ENCODE results near the gene APC2. TPM values are rescaled to one million over a fixed set of nuclear protein-coding genes. Genes with fewer than 3 reads are reported as not detected.
A peak's percentile ranks its signal among the peaks of the same experiment; 100 is the strongest.

The APC2 gene
- total RNA-seq, 1 experiment from 2014 or later, result 0.68 TPM

DNA sequence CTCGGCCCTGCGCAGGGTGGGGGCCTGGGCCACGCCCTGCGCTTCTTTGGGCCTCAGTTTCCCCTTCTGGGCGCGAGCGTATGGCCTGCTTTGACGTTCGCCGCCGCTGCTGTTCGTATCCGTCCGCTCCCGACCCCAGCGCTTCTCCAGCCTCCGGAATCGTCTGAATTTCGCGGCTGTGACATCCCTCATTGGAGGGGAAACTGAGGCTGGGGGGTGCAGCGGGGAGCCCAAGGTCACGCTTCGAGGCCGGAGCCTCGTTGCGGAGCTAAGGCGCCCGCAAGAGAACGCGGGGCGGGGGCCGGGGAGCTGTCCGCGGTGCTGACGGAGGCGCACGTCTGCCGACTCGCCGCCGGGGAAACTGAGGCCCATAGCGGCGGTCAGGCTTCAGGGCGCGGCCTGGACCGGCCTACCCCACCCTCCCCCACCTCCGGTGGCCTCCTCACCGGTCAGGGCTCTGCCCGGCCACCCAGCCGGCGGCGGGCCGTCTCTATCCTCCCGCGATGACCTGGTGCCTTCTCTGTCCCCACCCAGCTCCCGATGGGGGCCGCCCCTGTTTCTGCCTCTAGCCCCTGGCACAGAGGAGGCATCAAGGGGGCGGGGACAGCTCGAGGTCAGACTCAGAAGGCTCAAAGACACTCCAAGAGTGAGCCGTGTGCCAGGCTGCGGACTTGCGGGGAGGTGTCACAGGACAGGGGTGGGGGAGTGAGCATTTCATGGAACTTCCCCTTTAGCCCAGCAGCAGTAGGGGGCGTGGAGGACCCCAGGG, 3.0 kb upstream of the APC2 start:
- H4K5ac ChIP-seq (ENCODE audit: insufficient read length, low read depth, low read length), result no peak overlapping the region
- H3K4me1 ChIP-seq (ENCODE audit: insufficient read depth, low read length), result no peaks in the 10 kb centered on the region
- no peak overlapping the region for H2AK5ac ChIP-seq (ENCODE audit: insufficient read length, low read length)
- no peaks in the 10 kb centered on the region for H3K79me2 ChIP-seq (ENCODE audit: insufficient read depth, low read length)
- H3K18ac ChIP-seq (ENCODE audit: insufficient read length, low read depth, low read length), result no peak overlapping the region
- H3K27me3 ChIP-seq (ENCODE audit: insufficient read depth, low read length), result peaks cover 24% of the 10 kb centered on the region; the same call in 1 of the 2 replicates
- H3K23me2 ChIP-seq (ENCODE audit: insufficient read length, low read depth, low read length, poor library complexity, severe bottlenecking), result peaks cover 7% of the 10 kb centered on the region
- no peak overlapping the region for H4K91ac ChIP-seq (ENCODE audit: insufficient read length, low read depth, low read length)
- Mint-ChIP-seq H3K27ac (no peak overlapping the region), H3K4me1 (peaks cover 10 to 31% of the 10 kb centered on the region in 2 experiments), H3K9me3 (no peaks in the 10 kb centered on the region; a peak in 1 of 5 replicates), H3K4me3 (peak overlapping the region; percentile 36 to 78), H3K27me3 (ENCODE audit: low read depth) (peaks cover 68% of the 10 kb centered on the region), H3K36me3 (ENCODE audit: insufficient read depth in 1 of 3, low read depth in 3 of 3) (peaks cover 3 to 14% (median 10%) of the 10 kb centered on the region in 3 experiments; a peak in 6 of 7 replicates)
- H3K4me2 ChIP-seq (ENCODE audit: insufficient read depth, insufficient read length, low read length), result peak overlapping the region; percentile 7
- no peak overlapping the region for H2BK12ac ChIP-seq (ENCODE audit: insufficient read length, low read depth, low read length)
- no peak overlapping the region for H2BK120ac ChIP-seq (ENCODE audit: low read depth, low read length, poor library complexity, severe bottlenecking)
- no CpG with 5 or more reads among the region's 63 CpGs for WGBS (ENCODE audit: extremely low coverage, insufficient read length, low lambda C conversion rate)
- no peak overlapping the region for H3T11ph ChIP-seq (ENCODE audit: low read length)
- no peaks in the 10 kb centered on the region for H3K79me1 ChIP-seq (ENCODE audit: insufficient read depth, low read depth, low read length, poor library complexity, severe bottlenecking)
- H2BK15ac ChIP-seq (ENCODE audit: low read depth, low read length), result no peak overlapping the region
- H3K9me3 ChIP-seq (ENCODE audit: control insufficient read depth, low read depth, low read length), result no peaks in the 10 kb centered on the region
- no peak overlapping the region for H2AFZ ChIP-seq (ENCODE audit: low read length)
- peak; percentile 57 for DNase-seq
- no peak overlapping the region for H3K4ac ChIP-seq (ENCODE audit: low read depth, low read length)
- H4K20me1 ChIP-seq (ENCODE audit: control insufficient read depth, insufficient read depth, insufficient read length), result no peaks in the 10 kb centered on the region
- H2BK5ac ChIP-seq (ENCODE audit: insufficient read length, low read length), result no peak overlapping the region
- H3K9ac ChIP-seq (ENCODE audit: extremely low read depth, insufficient read length, low read length), result no peak overlapping the region
- H3K27ac ChIP-seq (ENCODE audit: insufficient read length, low read depth, low read length), result no peak overlapping the region
- H2BK20ac ChIP-seq (ENCODE audit: low read depth, low read length, poor library complexity, severe bottlenecking), result no peak overlapping the region
- no peak overlapping the region for H3K23ac ChIP-seq (ENCODE audit: insufficient read length, low read depth, low read length)
- no peak overlapping the region for H3K14ac ChIP-seq (ENCODE audit: insufficient read depth, low read length)
- H4K8ac ChIP-seq (replicated peaks; ENCODE audit: insufficient read length, low read depth, low read length), result no peak overlapping the region
- H3K56ac ChIP-seq (ENCODE audit: insufficient read length, low read depth, low read length), result no peak overlapping the region
- TF ChIP-seq, protein P1, sequence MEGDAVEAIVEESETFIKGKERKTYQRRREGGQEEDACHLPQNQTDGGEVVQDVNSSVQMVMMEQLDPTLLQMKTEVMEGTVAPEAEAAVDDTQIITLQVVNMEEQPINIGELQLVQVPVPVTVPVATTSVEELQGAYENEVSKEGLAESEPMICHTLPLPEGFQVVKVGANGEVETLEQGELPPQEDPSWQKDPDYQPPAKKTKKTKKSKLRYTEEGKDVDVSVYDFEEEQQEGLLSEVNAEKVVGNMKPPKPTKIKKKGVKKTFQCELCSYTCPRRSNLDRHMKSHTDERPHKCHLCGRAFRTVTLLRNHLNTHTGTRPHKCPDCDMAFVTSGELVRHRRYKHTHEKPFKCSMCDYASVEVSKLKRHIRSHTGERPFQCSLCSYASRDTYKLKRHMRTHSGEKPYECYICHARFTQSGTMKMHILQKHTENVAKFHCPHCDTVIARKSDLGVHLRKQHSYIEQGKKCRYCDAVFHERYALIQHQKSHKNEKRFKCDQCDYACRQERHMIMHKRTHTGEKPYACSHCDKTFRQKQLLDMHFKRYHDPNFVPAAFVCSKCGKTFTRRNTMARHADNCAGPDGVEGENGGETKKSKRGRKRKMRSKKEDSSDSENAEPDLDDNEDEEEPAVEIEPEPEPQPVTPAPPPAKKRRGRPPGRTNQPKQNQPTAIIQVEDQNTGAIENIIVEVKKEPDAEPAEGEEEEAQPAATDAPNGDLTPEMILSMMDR (conservative IDR thresholded peaks at IDR 0.05), result no peak
